GM12878 (cell line): ENCODE data around the gene TMEM256. TPM values are rescaled to one million over a fixed set of nuclear protein-coding genes. Genes with fewer than 3 reads are reported as not detected.

ENCODE experiments used
- ATAC-seq: fragments of 200-7000 bp; cut with Tn5 transposase; 3 replicates; pipeline ENCODE4 v1.9.1; 2020; ENCODE audit warnings: mild to moderate bottlenecking, moderate library complexity
- BruUV-seq: library from RNA; stranded (reverse); fragments of 400-500 nt; replicated peaks from 2 replicates; lab custom pipeline; 2021; lab: Mats Ljungman, UMichigan
- CTCF ChIA-PET: fragments of 300-600 bp; sonication (Branson Sonifier 250); formaldehyde crosslinking; extraction: SDS; loops from one replicate; lab custom pipeline; 2021; ENCODE audit warnings: inconsistent platforms; lab: Yijun Ruan, JAX
- POLR2A ChIA-PET: fragments of 350-600 bp; formaldehyde crosslinking; extraction: SDS; loops from one replicate; lab custom pipeline; 2021; ENCODE audit warnings: inconsistent platforms; lab: Charles Lee
- RAD21 ChIA-PET: fragments of 300-600 bp; sonication (Branson Sonifier 250); formaldehyde crosslinking; loops from one replicate; lab custom pipeline; 2023; ENCODE audit warnings: antibody characterized with exemption; ENCODE audit not compliant: unreplicated experiment; lab: Charles Lee
- SMC1A ChIA-PET: fragments of 300-600 bp; sonication (Branson Sonifier 250); formaldehyde crosslinking; loops from one replicate; lab custom pipeline; 2023; ENCODE audit not compliant: unreplicated experiment, uncharacterized antibody; lab: Charles Lee
- DNase-seq: peaks from one replicate; pipeline ENCODE4 v3.0.0-alpha.2; 2011; ENCODE audit warnings: low read depth, low spot score
- FAIRE-seq: peaks from 3 replicates; lab custom pipeline; 2011; peaks lifted over from hg19 to GRCh38; lab: Jason Lieb, UNC
- H2AFZ ChIP-seq: 2 replicates; pipeline ENCODE4 v1.6.0; 2011; ENCODE audit warnings: low read depth, low read length, control low read depth; ENCODE audit not compliant: control insufficient read depth
- H3K27ac ChIP-seq: 2 replicates; pipeline ENCODE4 v1.5.1; 2011; ENCODE audit warnings: control low read depth; ENCODE audit not compliant: control insufficient read depth, insufficient read depth
- H3K27me3 ChIP-seq, 2 experiments: replicated peaks in 1 of 2; 2 replicates each; pipeline versions ENCODE4 v1.6.0 to v1.6.1; 2011; ENCODE audit warnings: low read length in 1 of 2; ENCODE audit not compliant: control insufficient read depth in 2 of 2, insufficient read depth in 2 of 2
- H3K36me3 ChIP-seq, 2 experiments: 2 replicates each; pipeline ENCODE4 v1.5.1; 2011; ENCODE audit warnings: low read length in 1 of 2; ENCODE audit not compliant: control insufficient read depth in 2 of 2, insufficient read depth in 2 of 2
- H3K4me1 ChIP-seq: 2 replicates; pipeline ENCODE4 v1.6.1; 2011; ENCODE audit warnings: mild to moderate bottlenecking, low read length, moderate library complexity, mixed read lengths; ENCODE audit not compliant: control insufficient read depth, insufficient read depth
- H3K4me2 ChIP-seq: 2 replicates; pipeline ENCODE4 v1.6.0; 2011; ENCODE audit warnings: control low read depth; ENCODE audit not compliant: control insufficient read depth, insufficient read depth
- H3K4me3 ChIP-seq: fragments of 200-600 bp; sonication (generic); 2 replicates; pipeline ENCODE4 v1.5.1; 2016
- H3K79me2 ChIP-seq: 2 replicates; pipeline ENCODE4 v1.6.0; 2011; ENCODE audit warnings: low read length; ENCODE audit not compliant: control insufficient read depth, insufficient read depth
- H3K9ac ChIP-seq: 2 replicates; pipeline ENCODE4 v1.8.0; 2011; ENCODE audit warnings: low read length, control low read depth, mixed read lengths; ENCODE audit not compliant: control insufficient read depth, insufficient read depth
- H3K9me3 ChIP-seq: replicated peaks from 3 replicates; pipeline ENCODE4 v1.5.1; 2011; ENCODE audit warnings: mild to moderate bottlenecking, low read length; ENCODE audit not compliant: control insufficient read depth, insufficient read depth
- H4K20me1 ChIP-seq: 2 replicates; pipeline ENCODE4 v1.6.0; 2011; ENCODE audit not compliant: control insufficient read depth, insufficient read depth
- ASH2L ChIP-seq: fragments of 300-600, 200-600 bp; sonication (generic); IDR thresholded peaks from 2 replicates; pipeline ENCODE4 v1.6.1; 2017; ENCODE audit warnings: low read depth, mild to moderate bottlenecking, borderline replicate concordance
- ATF7 ChIP-seq: fragments of 450-650 bp; IDR thresholded peaks from 2 replicates; pipeline ENCODE4 v1.6.1; 2016; ENCODE audit warnings: low read depth, mild to moderate bottlenecking
- BACH1 ChIP-seq: fragments of 450-650 bp; IDR thresholded peaks from 2 replicates; pipeline ENCODE4 v1.6.1; 2017; ENCODE audit warnings: mild to moderate bottlenecking, borderline replicate concordance
- HDGF ChIP-seq: fragments of 450-650 bp; IDR thresholded peaks from 2 replicates; pipeline ENCODE4 v1.6.1; 2016; ENCODE audit warnings: antibody characterized with exemption
- IRF4 ChIP-seq: IDR thresholded peaks from 2 replicates; pipeline ENCODE4 v1.6.1; 2011; ENCODE audit warnings: low read depth, low read length
- MEF2A ChIP-seq: IDR thresholded peaks from 2 replicates; pipeline ENCODE4 v1.6.1; 2011; ENCODE audit warnings: low read depth, mild to moderate bottlenecking, low read length, moderate library complexity; ENCODE audit not compliant: insufficient read depth
- POU2F2 ChIP-seq: IDR thresholded peaks from 3 replicates; pipeline ENCODE4 v1.6.1; 2011; ENCODE audit warnings: low read depth, mild to moderate bottlenecking, low read length, borderline replicate concordance
- RAD21 ChIP-seq: IDR thresholded peaks from 2 replicates; pipeline ENCODE4 v1.6.1; 2011; ENCODE audit warnings: mild to moderate bottlenecking, low read depth, low read length, moderate library complexity; ENCODE audit not compliant: insufficient read depth
- SRF ChIP-seq, 2 experiments: IDR thresholded peaks; 2 replicates each; pipeline ENCODE4 v1.6.1; 2011; ENCODE audit warnings: low read depth in 2 of 2, low read length in 2 of 2, mild to moderate bottlenecking in 1 of 2, moderate library complexity in 1 of 2
- TCF7 ChIP-seq: IDR thresholded peaks from 2 replicates; pipeline ENCODE4 v1.6.1; 2014; ENCODE audit warnings: antibody characterized with exemption, borderline replicate concordance
- ZNF274 ChIP-seq: IDR thresholded peaks from one replicate; pipeline ENCODE4 v1.8.0; 2011; ENCODE audit not compliant: insufficient read length, insufficient read depth
- WGBS: methylation state at CpG from one replicate; pipeline ENCODE4 v1.1.6; 2016; ENCODE audit warnings: low lambda C conversion rate; ENCODE audit not compliant: insufficient replicate concordance, insufficient coverage; ENCODE audit errors: missing lambda C conversion rate; 5-methylcytosine and 5-hydroxymethylcytosine counted together
- in situ Hi-C: fragments of 300-500 bp; cut with MboI; formaldehyde crosslinking; loops from 9 replicates; pipeline ENCODE4 v1.14.3; 2018; ENCODE audit warnings: mixed read lengths
- intact Hi-C: fragments of 100-400 bp; cut with micrococcal nuclease; formaldehyde crosslinking; loops from one replicate; pipeline ENCODE4 v1.14.2; 2022; ENCODE audit not compliant: unreplicated experiment
- polyA plus RNA-seq, 11 experiments: library from polyadenylated mRNA; depleted of rRNA in 4 of 11; unstranded in 6 of 11; stranded (reverse) in 5 of 11; fragments of >200 nt; fragmentation: Nextera tagmentation in 4 of 11; fragmentation: Illumina TruSeq in 1 of 11; extraction: Ambion mirVana in 4 of 11; extraction: Trizol in 1 of 11; gene quantifications; 1 replicate in 1 of 11; 2 replicates in 10 of 11; pipeline versions ENCODE4 v1.2.1 to v1.2.3, GENCODE V29; 2011 to 2016; ENCODE audit warnings: inconsistent platforms in 2 of 11, missing spikeins in 2 of 11, low read depth in 1 of 11
- total RNA-seq, 4 experiments: library from RNA; depleted of rRNA in 3 of 4; stranded (reverse); fragments of >200 nt in 3 of 4; fragmentation: Illumina TruSeq in 1 of 4; extraction: Trizol in 1 of 4; gene quantifications; 2 replicates each; pipeline versions ENCODE4 v1.2.1 to v1.2.3, GENCODE V29; 2013 to 2021
- TF ChIP-seq, protein P1 (sequence below): fragments of 450-650 bp; IDR thresholded peaks from 2 replicates; pipeline ENCODE4 v1.6.1; 2017; ENCODE audit warnings: mild to moderate bottlenecking, low read depth, inconsistent platforms; ENCODE audit not compliant: poor library complexity, severe bottlenecking
- TF ChIP-seq, protein P2 (sequence below): fragments of 450-650 bp; conservative IDR thresholded peaks from 2 replicates; pipeline ENCODE4 v1.6.1; 2017; ENCODE audit warnings: mild to moderate bottlenecking, moderate library complexity
- TF ChIP-seq, protein P3 (sequence below): IDR thresholded peaks from 2 replicates; pipeline ENCODE4 v1.6.1; 2011; ENCODE audit warnings: mild to moderate bottlenecking, low read depth, low read length, moderate library complexity; ENCODE audit not compliant: insufficient replicate concordance

The TMEM256 gene
- total and polyA plus RNA-seq, 10 of the 15 experiments (the other 5 are each of a cell fraction or from before 2014, with no cell fraction given): 57.3 to 342 (median 95.7) TPM

DNA sequence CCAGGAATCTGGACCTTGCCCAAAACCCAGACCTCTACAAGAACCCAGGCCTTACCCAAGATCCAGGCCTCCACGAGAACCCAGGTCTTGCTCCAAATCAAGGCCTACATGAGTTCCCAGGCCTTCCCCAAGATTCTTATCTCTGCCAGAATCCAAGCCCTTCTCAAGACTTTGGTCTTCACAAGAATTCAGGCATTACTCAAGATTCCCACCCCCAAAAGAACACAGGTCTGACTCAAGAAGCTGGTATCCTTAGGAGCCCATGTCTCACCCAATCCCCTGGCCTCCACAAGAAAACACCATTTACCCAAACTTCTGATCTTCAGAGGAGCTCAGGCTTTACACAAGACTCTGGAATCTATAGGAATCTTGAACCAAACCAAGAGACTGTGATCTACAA, 27.3 kb upstream of the TMEM256 start:
- Histone ChIP-seq H3K9me3 (no peaks in the 10 kb centered on the region), H3K27me3 (no peaks in the 10 kb centered on the region), H3K36me3 (no peaks in the 10 kb centered on the region), H3K79me2 (peaks cover 2% of the 10 kb centered on the region; the same call in 1 of the 2 replicates), H4K20me1 (no peaks in the 10 kb centered on the region), H3K4me1 (peaks cover 2% of the 10 kb centered on the region), H3K27ac (no peak overlapping the region), H2AFZ (no peak overlapping the region), H3K4me3 (no peak overlapping the region), H3K9ac (no peak overlapping the region), H3K4me2 (no peak overlapping the region)
- no TSS peak for BruUV-seq
- ATAC-seq: no peak
- POLR2A ChIA-PET: interaction anchor here (0.5 kb wide), 1 partner anchor 21 kb away, joined by 4 read pairs; no protein-coding TSS in a partner anchor
- SMC1A ChIA-PET: no interaction called here
- no peak for FAIRE-seq
- RAD21 ChIA-PET: no interaction called here
- intact Hi-C loops (loop anchor here (10.0 kb wide), 1 partner anchor 386 kb away; the partner anchor contains the start of gene SLC16A11), in situ Hi-C loops (no loop called here)
- WGBS: 0% methylated on average over 1 of the region's 1 CpG
- no peak for DNase-seq
- no peak for TF ChIP-seq POU2F2
- no peak for TF ChIP-seq HDGF
- no peak for TF ChIP-seq ASH2L
- no peak for TF ChIP-seq TCF7
- TF ChIP-seq, protein P1, sequence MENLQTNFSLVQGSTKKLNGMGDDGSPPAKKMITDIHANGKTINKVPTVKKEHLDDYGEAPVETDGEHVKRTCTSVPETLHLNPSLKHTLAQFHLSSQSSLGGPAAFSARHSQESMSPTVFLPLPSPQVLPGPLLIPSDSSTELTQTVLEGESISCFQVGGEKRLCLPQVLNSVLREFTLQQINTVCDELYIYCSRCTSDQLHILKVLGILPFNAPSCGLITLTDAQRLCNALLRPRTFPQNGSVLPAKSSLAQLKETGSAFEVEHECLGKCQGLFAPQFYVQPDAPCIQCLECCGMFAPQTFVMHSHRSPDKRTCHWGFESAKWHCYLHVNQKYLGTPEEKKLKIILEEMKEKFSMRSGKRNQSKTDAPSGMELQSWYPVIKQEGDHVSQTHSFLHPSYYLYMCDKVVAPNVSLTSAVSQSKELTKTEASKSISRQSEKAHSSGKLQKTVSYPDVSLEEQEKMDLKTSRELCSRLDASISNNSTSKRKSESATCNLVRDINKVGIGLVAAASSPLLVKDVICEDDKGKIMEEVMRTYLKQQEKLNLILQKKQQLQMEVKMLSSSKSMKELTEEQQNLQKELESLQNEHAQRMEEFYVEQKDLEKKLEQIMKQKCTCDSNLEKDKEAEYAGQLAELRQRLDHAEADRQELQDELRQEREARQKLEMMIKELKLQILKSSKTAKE: no peak
- no peak for TF ChIP-seq ZNF274
- no peak for TF ChIP-seq IRF4
- TF ChIP-seq RAD21: no peak
- TF ChIP-seq SRF (IDR thresholded peaks at IDR 0.05; ENCODE audit: low read depth in 2 of 2, low read length in 2 of 2): no peak
- no peak for TF ChIP-seq ATF7
- TF ChIP-seq, protein P2, sequence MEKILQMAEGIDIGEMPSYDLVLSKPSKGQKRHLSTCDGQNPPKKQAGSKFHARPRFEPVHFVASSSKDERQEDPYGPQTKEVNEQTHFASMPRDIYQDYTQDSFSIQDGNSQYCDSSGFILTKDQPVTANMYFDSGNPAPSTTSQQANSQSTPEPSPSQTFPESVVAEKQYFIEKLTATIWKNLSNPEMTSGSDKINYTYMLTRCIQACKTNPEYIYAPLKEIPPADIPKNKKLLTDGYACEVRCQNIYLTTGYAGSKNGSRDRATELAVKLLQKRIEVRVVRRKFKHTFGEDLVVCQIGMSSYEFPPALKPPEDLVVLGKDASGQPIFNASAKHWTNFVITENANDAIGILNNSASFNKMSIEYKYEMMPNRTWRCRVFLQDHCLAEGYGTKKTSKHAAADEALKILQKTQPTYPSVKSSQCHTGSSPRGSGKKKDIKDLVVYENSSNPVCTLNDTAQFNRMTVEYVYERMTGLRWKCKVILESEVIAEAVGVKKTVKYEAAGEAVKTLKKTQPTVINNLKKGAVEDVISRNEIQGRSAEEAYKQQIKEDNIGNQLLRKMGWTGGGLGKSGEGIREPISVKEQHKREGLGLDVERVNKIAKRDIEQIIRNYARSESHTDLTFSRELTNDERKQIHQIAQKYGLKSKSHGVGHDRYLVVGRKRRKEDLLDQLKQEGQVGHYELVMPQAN: no peak
- no peak for TF ChIP-seq MEF2A
- no peak for TF ChIP-seq BACH1
- TF ChIP-seq, protein P3, sequence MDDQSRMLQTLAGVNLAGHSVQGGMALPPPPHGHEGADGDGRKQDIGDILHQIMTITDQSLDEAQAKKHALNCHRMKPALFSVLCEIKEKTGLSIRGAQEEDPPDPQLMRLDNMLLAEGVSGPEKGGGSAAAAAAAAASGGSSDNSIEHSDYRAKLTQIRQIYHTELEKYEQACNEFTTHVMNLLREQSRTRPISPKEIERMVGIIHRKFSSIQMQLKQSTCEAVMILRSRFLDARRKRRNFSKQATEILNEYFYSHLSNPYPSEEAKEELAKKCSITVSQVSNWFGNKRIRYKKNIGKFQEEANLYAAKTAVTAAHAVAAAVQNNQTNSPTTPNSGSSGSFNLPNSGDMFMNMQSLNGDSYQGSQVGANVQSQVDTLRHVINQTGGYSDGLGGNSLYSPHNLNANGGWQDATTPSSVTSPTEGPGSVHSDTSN: no peak
- CTCF ChIA-PET: interaction anchor here (0.6 kb wide), 1 partner anchor 16 kb away, joined by 3 read pairs; no protein-coding TSS in a partner anchor
